Stimulated activated CD4-positive, alpha-beta T cell treated with anti-CD3 and anti-CD28 coated beads, Interleukin-12 subunit alpha, Interleukin-12 subunit beta, amount 100 ng/mL, for 24 hours (primary cell): ENCODE measurements around the gene ITPR3.
"Not testable (repeated sequence)": the region's sequence is repeated elsewhere in the genome, so short reads cannot be mapped to it uniquely, and the experiment has no call there.

Experiments
- DNase-seq, 2 experiments: peaks; one replicate each; pipeline ENCODE4 v3.0.0-alpha.2; 2020; ENCODE audit warnings: low read depth in 2 of 2

Gene ITPR3

DNA sequence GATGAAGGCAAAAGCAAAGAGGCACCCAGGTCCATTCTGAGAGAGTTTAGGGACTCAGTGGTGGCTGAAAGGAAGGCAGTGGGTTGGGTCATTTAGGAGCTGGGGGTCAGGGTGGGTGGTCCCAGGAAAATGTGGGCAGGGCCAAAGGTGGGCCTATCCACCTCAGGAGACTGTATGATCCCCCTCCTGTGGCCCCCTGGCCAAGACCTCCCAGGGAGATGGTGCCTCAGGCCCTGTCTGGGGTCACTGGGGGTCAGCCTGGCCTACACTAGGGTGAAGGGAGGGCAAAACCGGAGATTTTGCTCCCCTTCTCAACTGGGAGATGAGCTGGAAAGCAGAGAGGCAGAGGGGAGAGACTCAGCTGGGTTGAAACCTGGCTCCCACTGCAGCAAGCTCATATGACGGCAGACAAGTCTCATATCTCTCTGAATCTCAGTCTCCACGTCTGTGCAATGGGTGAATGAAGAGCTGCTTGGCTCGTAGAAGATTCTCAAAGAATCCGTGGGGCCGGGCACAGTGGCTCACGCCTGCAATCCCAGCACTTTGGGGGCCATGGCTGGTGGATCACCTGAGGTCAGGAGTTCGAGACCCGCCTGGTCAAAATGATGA is 29.6 kb upstream of the ITPR3 start:
- DNase-seq = no peak

GRCh38 chr6:33592280-33592594 is 28.9 kb upstream of the ITPR3 start:
- no peak for DNase-seq

DNA sequence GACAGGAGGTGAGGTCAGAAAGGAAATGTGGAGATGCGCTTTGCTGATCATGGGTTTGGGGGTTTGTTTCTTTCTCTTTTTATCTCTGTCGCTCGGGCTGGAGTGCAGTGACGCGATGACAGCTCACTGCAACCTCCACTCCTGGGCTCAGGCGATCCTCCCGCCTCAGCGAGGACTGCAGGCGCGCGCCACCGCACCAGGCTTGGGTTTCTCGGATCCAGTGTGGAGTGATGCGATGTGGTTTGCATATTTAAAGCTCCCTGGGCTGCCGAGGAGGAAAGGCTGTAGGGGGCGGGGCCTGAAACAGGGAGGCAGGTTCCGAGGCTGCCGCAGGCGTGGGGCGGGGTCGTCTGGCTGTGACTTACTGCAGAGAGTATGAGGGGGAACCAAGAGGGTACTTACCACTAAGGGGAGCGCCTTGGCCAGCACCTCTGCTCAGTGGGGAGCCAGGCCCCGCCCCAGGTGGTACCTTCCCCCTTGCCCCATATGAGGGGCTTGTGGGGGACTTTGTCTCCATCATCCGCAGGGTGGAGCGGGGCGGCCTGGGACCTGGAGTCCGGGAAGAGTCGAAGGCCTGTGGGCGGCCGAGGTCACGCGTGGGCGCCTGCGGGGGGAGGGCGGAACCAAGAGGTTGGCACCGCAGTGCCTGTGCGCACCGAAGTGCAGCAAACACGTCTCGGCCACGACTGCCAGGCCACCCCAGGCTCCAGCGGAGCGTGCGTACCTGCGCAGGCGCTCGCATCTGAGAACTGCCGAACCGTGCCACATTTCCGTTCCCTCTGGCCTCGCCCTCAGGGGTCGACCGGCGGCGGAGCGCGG is 28.3 kb upstream of the ITPR3 start:
- no peak for DNase-seq

DNA sequence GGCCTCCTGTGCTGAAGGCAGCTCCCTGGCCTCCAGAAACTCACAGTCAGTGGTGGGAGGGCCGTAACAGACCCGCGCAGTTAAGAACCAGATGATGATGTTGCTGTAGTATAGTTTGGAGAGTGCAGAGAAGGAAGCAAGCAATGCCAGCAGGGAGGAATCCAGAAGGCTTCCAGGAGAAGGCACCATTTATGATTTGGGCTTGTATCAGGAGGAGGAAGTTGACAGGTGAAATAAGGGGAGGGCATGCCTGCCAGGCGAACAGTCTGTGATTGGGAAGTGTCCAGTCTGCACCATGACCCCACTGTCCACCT is 27.8 kb upstream of the ITPR3 start:
- no peak for DNase-seq

- DNase-seq = no peak
Observed at GRCh38 chr6:33595001-33595846, 25.9 kb upstream of the ITPR3 start.

DNA sequence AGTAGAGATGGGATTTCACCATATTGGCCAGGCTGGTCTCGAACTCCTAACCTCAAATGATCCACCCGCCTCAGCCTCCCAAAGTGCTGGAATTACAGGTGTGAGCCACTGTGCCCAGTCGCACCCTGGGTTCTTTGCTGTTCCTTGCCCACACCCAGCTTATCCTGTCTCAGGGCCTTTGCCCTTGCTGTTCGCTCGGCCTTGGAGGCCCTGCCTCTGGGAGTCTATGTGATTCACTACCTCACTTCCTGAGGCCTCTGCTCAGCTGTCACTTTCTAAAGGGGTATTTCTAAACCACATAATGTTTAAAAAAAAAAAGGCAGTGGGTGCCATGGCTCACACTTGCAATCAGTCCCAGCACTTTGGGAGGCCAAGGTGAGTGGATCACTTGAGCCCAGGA is 24.2 kb upstream of the ITPR3 start:
- DNase-seq = not testable (repeated sequence)

DNA sequence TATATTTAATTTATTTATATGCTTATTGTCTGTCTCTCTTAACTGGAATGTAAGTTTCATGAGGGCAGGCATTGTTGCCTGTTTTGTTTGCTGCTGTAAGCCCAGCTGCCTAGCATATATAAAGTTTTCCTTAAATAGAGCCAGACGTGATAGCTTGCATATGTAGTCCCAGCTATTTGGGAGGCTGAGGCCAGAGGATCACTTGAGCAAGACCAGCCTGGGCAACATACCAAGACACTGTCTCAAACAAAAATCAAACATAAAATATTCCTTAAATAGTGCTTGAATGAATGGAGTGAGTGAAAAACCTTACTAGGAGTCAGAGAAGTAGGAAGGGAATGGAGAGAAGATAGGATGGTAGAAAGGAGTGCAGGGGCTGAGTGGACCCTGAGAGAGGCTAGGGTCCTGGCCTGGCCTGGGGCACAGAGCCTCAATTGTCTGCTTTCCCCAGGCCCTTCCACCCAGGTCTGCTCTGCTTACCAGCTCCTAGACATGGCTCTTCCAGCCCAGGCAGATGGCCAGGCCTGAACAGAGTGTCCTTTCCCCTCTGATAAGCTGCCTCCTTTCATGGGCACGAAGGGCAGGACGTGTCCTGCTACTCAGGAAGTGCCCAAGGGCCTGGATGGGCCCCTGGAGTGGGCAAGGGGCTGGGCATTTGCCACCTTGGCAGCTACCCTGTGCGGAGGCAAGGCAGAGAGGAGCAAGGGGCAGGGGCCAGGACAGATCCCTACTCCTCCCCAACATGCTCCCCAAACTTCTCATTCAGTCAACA is 23.4 kb upstream of the ITPR3 start:
- no peak for DNase-seq

DNA sequence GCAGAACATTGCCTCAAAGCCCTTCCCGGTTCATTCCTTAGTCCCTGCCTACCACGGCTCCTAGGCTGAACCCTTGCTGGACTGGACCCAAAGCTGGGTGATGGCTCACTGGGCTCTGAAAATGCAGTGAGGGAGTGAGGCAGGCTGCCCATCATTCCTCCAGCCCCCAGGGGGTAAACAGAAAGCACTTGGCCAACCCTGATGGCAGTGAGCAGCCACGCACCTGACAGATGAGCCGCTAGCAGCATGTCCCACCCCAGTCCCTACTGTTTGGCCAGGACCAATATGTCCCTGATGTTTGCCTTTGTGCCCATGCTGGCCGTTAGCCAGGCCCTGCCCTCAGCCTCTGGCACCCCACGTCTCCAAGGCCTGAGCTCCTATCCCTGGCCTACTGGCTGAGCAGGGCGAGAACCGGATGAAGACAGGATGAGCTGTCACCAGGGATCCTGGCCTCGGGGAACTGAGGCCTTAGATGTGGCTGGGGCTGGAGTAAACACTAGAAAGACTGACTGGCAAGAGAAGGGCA is 21.6 kb upstream of the ITPR3 start:
- no peak for DNase-seq

DNA sequence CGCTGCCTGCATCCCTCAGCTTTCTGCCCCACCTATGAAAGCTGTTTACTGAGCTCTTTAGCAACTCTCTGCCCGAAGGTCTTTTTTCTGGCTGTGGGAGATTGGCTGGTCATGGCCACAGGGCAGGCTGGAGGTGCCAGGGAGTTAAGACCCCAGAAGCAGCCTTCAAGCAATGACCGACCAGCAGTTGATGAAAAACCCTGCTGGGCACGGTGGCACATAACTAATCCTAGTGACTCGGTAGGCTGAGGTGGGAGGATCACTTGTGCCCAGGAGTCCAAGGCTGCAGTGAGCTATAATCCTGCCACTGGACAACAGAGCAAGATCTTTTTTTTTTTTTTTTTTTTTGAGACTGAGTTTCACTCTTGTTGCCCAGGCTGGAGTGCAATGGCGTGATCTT is 20.4 kb upstream of the ITPR3 start:
- no peak for DNase-seq

DNA sequence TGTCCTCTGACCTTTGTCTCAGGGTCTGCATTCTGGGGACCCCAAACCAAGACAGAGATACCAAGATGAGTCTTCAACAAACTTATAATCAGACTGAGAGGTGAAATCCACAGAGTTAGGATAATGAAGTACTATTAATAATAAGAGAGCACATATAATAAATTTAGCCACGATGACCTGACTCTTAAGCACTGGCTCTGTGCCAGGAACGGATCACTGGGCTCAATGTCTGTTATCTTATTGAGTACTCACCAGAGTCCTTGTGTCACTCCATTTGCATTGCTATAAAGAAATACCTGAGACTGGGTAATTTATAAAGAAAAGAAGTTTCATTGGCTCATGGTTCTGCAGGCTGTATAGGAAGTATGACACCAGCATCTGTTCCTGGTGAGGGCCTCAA is 18.9 kb upstream of the ITPR3 start:
- no peak for DNase-seq

DNA sequence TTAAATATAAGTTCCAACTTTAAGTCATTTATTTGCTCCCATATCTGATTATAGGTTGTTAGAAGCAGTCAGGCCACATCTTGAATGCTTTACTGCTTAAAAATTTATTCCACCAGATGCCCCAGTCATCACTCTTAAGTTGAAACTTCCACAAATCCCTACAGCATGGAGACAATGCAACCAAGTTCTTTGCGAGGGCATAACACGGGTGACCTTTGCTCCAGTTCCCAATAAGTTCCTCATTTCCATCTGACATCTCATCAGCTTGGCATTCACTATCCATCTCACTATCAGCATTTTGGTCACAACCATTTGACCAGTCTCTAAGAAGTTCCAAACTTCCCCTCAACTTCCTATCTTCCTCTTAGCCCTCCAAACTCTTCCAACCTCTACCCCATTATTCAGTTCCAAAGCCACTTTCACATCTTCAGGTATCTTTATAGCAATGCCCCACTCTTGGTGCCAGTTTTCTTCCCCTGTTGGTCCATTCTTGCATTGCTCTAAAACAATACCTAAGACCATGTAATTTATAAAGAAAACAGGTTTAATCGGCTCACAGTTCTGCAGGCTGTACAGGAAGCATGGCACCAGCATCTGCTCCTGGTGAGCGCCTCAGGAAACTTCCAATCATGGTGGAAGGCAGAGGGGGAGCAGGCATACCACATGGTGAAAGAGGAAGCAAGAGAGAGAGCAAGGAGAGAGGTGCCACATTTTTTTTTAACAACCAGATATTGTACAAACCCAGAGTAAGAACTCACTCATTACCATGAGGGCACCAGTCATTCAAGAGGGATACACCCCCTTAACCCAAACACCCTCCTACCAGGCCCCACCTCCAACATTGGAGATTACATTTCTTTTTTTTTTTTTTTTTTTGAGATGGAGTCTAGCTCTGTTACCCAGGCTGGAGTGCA is 15.9 kb upstream of the ITPR3 start:
- no peak for DNase-seq

DNA sequence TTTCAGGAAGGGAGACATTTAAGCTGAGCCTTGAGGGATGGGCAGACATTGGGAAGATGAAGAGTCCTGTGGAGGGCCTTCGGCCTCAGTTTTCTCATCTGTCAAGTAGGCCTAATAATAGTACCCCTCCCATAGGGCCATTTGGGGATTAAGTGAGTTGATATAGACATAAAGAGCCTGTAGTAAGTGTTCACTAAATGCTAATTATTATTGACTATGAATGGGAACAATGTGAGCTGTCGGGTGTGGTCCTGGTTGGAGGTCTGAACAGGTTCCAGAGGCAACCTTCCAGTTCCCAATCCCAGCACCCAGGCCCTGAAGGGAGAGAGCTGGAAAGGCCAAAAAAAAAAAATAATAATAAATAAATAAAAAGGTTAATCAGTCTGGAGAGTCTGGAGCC is 14.5 kb upstream of the ITPR3 start:
- no peak for DNase-seq

- no peak for DNase-seq
Observed at GRCh38 chr6:33607126-33607783, 13.9 kb upstream of the ITPR3 start.

- no peak for DNase-seq
Observed at GRCh38 chr6:33607784-33608161, 13.3 kb upstream of the ITPR3 start.

DNA sequence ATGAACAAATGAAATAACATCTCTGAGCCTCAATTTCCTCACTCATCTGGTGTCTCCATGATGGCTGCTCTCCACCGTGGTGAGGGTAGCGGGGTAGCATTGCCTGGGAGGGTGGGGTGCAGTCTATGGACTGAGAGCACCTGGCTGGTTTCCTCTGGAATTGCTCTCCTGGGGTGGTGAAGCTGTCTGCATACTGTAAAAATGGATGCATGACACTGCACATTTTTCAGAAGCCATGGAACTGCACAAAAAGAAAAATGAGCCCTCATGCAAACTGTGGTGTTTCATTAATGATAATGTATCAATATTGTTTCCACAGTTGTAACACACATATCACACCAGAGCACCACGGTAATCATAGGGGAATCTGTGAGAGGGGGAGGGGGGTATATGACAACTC is 12.1 kb upstream of the ITPR3 start:
- DNase-seq = no peak

DNA sequence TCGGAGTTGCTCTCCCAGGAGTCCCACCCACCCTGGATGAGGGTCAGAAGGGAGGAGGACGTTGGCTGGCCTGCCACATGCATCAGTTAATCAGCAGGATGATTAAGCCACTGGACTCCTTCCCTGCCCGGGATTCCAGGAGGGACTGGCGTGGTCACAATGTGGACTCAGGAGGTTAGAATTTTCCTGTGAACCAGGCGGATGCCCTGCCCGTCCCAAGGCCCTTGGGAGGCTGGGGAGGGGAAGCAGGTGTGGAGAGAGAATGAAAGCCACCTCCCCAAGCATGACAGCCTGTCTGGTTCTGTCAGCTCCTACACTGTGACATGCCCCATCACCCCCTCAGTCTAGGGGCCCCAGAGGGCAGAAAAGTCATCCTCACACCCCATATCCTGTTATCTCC is 11.6 kb upstream of the ITPR3 start:
- no peak for DNase-seq

- no peak for DNase-seq
Observed at GRCh38 chr6:33610067-33610466, 11.1 kb upstream of the ITPR3 start.

DNA sequence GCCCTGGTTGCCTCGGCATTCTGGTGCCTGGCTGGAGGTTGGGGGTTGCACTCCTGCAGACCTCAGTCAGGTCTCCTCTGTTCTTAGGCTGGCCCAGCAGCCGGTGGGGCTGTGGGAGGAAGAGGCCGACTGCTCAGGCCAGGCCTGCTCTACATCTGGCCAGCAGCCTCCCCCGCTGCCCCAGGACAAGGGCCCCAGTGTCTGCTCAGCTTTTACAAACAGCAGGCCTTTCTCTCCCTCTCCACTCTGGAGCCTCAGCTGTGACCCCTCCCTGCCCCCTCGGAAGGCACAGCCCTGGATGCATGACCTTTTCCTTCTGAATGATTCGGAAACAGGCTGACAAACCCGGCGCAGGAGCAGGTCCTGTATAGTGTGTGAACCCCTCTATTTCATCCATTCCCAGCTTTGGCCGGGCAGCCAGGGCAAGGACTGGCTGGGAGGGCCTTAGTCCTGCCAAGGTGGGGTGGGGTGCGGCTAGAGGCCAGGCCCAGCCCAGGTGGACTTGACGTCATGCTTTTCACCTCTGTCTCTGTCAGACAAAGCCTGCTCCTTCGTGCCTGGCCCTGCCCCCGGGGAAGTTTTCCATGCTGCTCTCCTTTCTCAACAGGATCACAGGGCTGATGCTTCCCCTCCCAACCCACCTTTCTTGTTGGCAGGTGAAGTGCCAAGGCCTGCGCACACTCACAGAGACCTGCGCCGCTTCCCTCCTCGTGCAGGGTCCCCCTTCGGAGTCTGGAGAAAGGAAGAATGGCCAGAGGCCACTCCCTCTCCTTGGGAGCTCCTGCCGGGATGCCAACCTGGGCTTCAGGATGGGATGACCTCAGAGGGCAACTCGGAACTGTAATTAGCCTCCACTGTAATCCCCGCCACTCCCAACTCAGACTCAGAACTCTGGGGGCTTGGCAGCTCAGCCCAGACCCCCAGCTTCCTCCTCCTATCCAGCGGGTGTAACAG is 10.1 kb upstream of the ITPR3 start:
- DNase-seq = no peak

- no peak for DNase-seq
Observed at GRCh38 chr6:33613146-33613794, 7.9 kb upstream of the ITPR3 start.
